Measurements from ENCODE around the gene PGBD5. TPM values are rescaled to one million over a fixed set of nuclear protein-coding genes. Genes with fewer than 3 reads are reported as not detected.

Gene PGBD5
- total RNA-seq, 2 donors from 2014 or later = 0.14 to 0.63 TPM

- H3K27ac ChIP-seq = peak overlapping the region in 1 of 2 donors; percentile 8
- H3K9me3 ChIP-seq = no peaks in the 10 kb centered on the region
- no peaks in the 10 kb centered on the region for H3K27me3 ChIP-seq (replicated peaks; ENCODE audit: insufficient read depth)
- TF ChIP-seq CTCF (IDR thresholded peaks at IDR 0.05) = no peak
- ATAC-seq (ENCODE audit: insufficient number of reproducible peaks, low FRiP score, low read depth) (no peak), DNase-seq (ENCODE audit: low spot score) (no peak)
- H3K4me1 ChIP-seq (ENCODE audit: control insufficient read depth in 1 of 2, low read depth in 2 of 2) = peaks cover 5 to 32% of the 10 kb centered on the region in 2 donors
- no peaks in the 10 kb centered on the region for H3K36me3 ChIP-seq
- H3K4me3 ChIP-seq = no peak overlapping the region
These were observed 77.1 kb downstream of the PGBD5 start for GRCh38 chr1:230349020-230349393.

- no peak for TF ChIP-seq CTCF (IDR thresholded peaks at IDR 0.05)
- H3K36me3 ChIP-seq = no peaks in the 10 kb centered on the region
- peak overlapping the region in 1 of 2 donors; percentile 8 for H3K27ac ChIP-seq
- H3K4me1 ChIP-seq (ENCODE audit: control insufficient read depth in 1 of 2, low read depth in 2 of 2) = peaks cover 5 to 32% of the 10 kb centered on the region in 2 donors
- DNase-seq (ENCODE audit: low spot score) = no peak
- no peaks in the 10 kb centered on the region for H3K9me3 ChIP-seq
- H3K27me3 ChIP-seq (replicated peaks; ENCODE audit: insufficient read depth) = no peaks in the 10 kb centered on the region
- ATAC-seq (ENCODE audit: insufficient number of reproducible peaks, low FRiP score, low read depth) = no peak
- no peak overlapping the region for H3K4me3 ChIP-seq
These were observed 77.6 kb downstream of the PGBD5 start for GRCh38 chr1:230348386-230349019.

GRCh38 chr1:230347896-230348295 is 78.2 kb downstream of the PGBD5 start:
- no peak overlapping the region for H3K27ac ChIP-seq
- ATAC-seq (ENCODE audit: insufficient number of reproducible peaks, low FRiP score, low read depth) = no peak
- TF ChIP-seq CTCF (IDR thresholded peaks at IDR 0.05) = no peak
- no peaks in the 10 kb centered on the region for H3K9me3 ChIP-seq
- H3K36me3 ChIP-seq = no peaks in the 10 kb centered on the region
- H3K4me3 ChIP-seq = no peak overlapping the region
- H3K27me3 ChIP-seq (replicated peaks; ENCODE audit: insufficient read depth) = no peaks in the 10 kb centered on the region
- H3K4me1 ChIP-seq (ENCODE audit: control insufficient read depth in 1 of 2, low read depth in 2 of 2) = peaks cover 5 to 32% of the 10 kb centered on the region in 2 donors
- DNase-seq (ENCODE audit: low spot score) = no peak

- TF ChIP-seq CTCF (IDR thresholded peaks at IDR 0.05) = no peak
- no peaks in the 10 kb centered on the region for H3K27me3 ChIP-seq (replicated peaks; ENCODE audit: insufficient read depth)
- H3K4me1 ChIP-seq (ENCODE audit: control insufficient read depth in 1 of 2, low read depth in 2 of 2) = peaks cover 2 to 24% of the 10 kb centered on the region in 2 donors
- ATAC-seq (ENCODE audit: insufficient number of reproducible peaks, low FRiP score, low read depth) (no peak), DNase-seq (ENCODE audit: low spot score) (no peak)
- H3K9me3 ChIP-seq = no peaks in the 10 kb centered on the region
- no peak overlapping the region for H3K4me3 ChIP-seq
- no peak overlapping the region for H3K27ac ChIP-seq
- H3K36me3 ChIP-seq = no peaks in the 10 kb centered on the region
These were observed 80.8 kb downstream of the PGBD5 start for GRCh38 chr1:230345139-230345885.

GRCh38 chr1:230342699-230343098 is 83.4 kb downstream of the PGBD5 start:
- Histone ChIP-seq H3K4me1 (ENCODE audit: control insufficient read depth in 1 of 2, low read depth in 2 of 2) (no peaks in the 10 kb centered on the region), H3K4me3 (no peak overlapping the region), H3K36me3 (no peaks in the 10 kb centered on the region), H3K9me3 (no peaks in the 10 kb centered on the region), H3K27me3 (replicated peaks; ENCODE audit: insufficient read depth) (no peaks in the 10 kb centered on the region), H3K27ac (no peak overlapping the region)
- ATAC-seq (ENCODE audit: insufficient number of reproducible peaks, low FRiP score, low read depth) (no peak), DNase-seq (ENCODE audit: low spot score) (no peak)
- TF ChIP-seq CTCF (IDR thresholded peaks at IDR 0.05) = no peak
